HEK293T (cell line): ENCODE measurements around the gene GSTO1.

Source experiments
- ARNT ChIP-seq: fragments of 450-650 bp; IDR thresholded peaks from 2 replicates; pipeline ENCODE4 v1.6.1; 2017; ENCODE audit warnings: mild to moderate bottlenecking
- BHLHE40 ChIP-seq: fragments of 450-650 bp; IDR thresholded peaks from 2 replicates; pipeline ENCODE4 v1.6.1; 2016; ENCODE audit warnings: mild to moderate bottlenecking, moderate library complexity, borderline replicate concordance
- CTBP1 ChIP-seq: fragments of 450-650 bp; IDR thresholded peaks from 2 replicates; pipeline ENCODE4 v1.6.1; 2016; ENCODE audit warnings: borderline replicate concordance
- ELF4 ChIP-seq: fragments of 450-650 bp; IDR thresholded peaks from 2 replicates; pipeline ENCODE4 v1.6.1; 2017; ENCODE audit warnings: antibody characterized with exemption
- FOXA1 ChIP-seq: fragments of 450-650 bp; IDR thresholded peaks from 2 replicates; pipeline ENCODE4 v1.6.1; 2016; ENCODE audit warnings: mild to moderate bottlenecking
- FOXK2 ChIP-seq: fragments of 450-650 bp; IDR thresholded peaks from 2 replicates; pipeline ENCODE4 v1.6.1; 2016; ENCODE audit warnings: mild to moderate bottlenecking
- FOXM1 ChIP-seq: fragments of 450-650 bp; IDR thresholded peaks from 2 replicates; pipeline ENCODE4 v1.6.1; 2017; ENCODE audit warnings: mild to moderate bottlenecking, borderline replicate concordance
- LEF1 ChIP-seq: fragments of 450-650 bp; IDR thresholded peaks from 2 replicates; pipeline ENCODE4 v1.6.1; 2017; ENCODE audit warnings: mild to moderate bottlenecking, borderline replicate concordance
- SP1 ChIP-seq: fragments of 450-650 bp; IDR thresholded peaks from 2 replicates; pipeline ENCODE4 v1.6.1; 2017
- SUZ12 ChIP-seq: fragments of 450-650 bp; IDR thresholded peaks from 2 replicates; pipeline ENCODE4 v1.6.1; 2016; ENCODE audit warnings: mild to moderate bottlenecking
- TARDBP ChIP-seq: fragments of 450-650 bp; IDR thresholded peaks from 2 replicates; pipeline ENCODE4 v1.6.1; 2016

DNA sequence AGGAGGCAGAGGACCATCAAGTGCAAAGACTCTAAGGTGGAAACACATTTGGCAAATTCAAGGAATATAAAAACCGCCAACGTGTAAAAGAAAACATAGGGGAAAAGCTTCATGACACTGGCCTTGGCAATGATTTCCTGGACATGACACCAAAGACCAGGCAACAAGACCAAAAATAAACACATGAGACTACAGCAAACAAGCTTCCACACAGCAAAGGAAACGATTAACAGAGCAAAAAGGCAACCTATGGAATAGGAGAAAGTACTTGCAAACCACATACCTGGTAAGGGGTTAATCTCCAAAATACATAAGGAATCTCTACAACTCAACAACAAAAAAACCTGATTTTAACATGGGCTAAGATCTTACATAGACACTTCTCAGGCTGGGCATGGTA is 3.5 kb downstream of the GSTO1 start:
- TF ChIP-seq SP1 (no peak), ELF4 (no peak), ARNT (no peak), FOXA1 (no peak), FOXM1 (no peak), SUZ12 (no peak), FOXK2 (no peak), TARDBP (no peak), CTBP1 (no peak), BHLHE40 (no peak), LEF1 (no peak)
